Fibroblast of mammary gland (primary cell): ENCODE results near the gene ALG6.
"Not testable (repeated sequence)": the region's sequence is repeated elsewhere in the genome, so short reads cannot be mapped to it uniquely, and the experiment has no call there.

Source experiments
- DNase-seq: peaks from one replicate; pipeline ENCODE4 v3.0.0-alpha.2; 2010; ENCODE audit warnings: low read depth
- H3K4me3 ChIP-seq: 2 replicates; pipeline ENCODE4 v1.5.1; 2011; ENCODE audit warnings: low read depth, mild to moderate bottlenecking, low read length, moderate library complexity; ENCODE audit not compliant: control insufficient read depth
- TF ChIP-seq, protein P1 (sequence below): conservative IDR thresholded peaks from 2 replicates; pipeline ENCODE4 v1.5.1; 2011; ENCODE audit warnings: low read depth, low read length, inconsistent platforms; ENCODE audit not compliant: control insufficient read depth, insufficient read depth

Gene ALG6

DNA sequence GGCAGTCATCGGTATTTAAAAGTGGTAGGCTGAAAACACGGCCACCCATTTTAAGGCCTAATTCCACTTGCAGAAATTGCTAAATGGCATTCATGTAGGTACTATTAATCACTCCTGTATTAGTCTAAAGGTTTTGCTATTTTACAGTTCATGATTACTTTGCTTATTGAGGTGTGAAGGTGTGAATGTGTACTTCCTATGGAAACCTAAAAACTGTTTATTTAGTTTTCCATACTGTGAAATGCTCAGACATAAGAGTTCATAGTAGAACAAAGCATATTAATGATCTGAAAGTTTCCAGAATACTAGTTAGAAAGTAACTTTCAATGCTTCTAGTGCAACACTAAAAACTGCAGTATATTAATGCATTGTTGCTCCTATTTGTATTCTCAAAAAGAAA is 85.8 kb downstream of the ALG6 start:
- H3K4me3 ChIP-seq: no peak overlapping the region
- TF ChIP-seq, protein P1, sequence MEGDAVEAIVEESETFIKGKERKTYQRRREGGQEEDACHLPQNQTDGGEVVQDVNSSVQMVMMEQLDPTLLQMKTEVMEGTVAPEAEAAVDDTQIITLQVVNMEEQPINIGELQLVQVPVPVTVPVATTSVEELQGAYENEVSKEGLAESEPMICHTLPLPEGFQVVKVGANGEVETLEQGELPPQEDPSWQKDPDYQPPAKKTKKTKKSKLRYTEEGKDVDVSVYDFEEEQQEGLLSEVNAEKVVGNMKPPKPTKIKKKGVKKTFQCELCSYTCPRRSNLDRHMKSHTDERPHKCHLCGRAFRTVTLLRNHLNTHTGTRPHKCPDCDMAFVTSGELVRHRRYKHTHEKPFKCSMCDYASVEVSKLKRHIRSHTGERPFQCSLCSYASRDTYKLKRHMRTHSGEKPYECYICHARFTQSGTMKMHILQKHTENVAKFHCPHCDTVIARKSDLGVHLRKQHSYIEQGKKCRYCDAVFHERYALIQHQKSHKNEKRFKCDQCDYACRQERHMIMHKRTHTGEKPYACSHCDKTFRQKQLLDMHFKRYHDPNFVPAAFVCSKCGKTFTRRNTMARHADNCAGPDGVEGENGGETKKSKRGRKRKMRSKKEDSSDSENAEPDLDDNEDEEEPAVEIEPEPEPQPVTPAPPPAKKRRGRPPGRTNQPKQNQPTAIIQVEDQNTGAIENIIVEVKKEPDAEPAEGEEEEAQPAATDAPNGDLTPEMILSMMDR: no peak
- DNase-seq: no peak

DNA sequence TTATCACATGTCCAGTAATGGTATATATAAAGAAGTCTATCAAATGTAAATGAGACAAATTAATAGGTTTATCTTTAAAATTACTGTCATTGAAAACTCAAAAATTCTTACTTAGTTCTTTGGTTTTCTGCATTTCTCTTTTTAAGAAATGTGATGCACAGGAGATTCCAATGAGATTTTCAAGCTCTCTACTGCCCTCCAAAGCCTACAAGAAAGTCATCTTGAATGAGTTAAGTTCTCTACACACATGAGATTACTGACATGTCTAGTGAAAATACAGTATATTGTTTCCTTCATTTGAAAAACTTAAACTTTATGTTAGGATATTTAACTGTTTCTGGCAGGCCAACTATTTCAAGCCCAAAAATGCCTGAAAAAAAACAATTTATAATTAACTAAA is 86.8 kb downstream of the ALG6 start:
- H3K4me3 ChIP-seq: no peak overlapping the region
- DNase-seq: peak; percentile 41
- TF ChIP-seq, protein P1: peak; percentile 25

DNA sequence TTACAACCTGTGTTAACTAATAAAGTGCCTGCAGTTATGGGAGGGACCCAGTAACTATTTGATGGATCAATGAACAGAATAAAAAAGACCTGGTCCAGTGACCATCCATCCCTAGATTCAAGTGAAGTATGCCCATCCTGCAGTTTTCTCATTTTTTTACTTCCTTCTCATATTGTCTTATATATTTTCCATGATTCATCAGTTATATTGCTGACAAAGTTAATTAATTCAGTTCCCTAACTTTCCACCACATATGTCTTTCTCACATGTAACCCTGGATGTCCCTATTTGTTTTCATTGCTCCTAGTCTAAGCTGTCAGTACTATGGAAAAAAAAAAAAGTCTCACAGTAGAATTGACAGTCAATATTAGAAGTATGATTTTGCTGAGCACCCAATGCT is 91.3 kb downstream of the ALG6 start:
- TF ChIP-seq, protein P1: no peak
- H3K4me3 ChIP-seq: no peak overlapping the region
- DNase-seq: no peak

DNA sequence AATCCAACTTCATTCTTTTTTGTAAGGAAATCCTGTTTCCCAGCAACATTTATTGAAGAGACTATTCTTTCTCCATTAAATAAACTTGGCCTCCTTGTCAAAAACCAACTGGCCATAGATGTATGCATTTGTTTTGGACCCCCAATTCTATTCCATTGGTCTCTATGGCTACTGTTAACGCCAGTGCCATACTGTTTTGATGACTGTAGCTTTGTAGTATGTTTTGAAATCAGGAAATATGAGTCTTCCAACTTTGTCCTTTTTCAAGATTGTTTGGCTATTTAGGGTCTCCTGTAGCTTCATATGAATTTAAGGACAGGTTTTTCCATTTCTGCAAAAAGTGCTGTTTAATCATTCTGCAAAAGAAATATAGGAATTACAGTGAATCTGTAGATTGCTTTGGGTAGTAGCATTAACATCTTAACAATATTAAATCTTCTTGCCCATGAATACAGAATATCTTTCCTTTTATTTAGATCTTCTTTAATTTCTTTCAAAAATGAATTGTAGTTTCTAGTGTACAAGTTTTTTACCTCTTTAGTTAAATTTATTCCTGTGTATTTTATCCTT is 94.3 kb downstream of the ALG6 start:
- DNase-seq: no peak
- no peak overlapping the region for H3K4me3 ChIP-seq
- TF ChIP-seq, protein P1: no peak

DNA sequence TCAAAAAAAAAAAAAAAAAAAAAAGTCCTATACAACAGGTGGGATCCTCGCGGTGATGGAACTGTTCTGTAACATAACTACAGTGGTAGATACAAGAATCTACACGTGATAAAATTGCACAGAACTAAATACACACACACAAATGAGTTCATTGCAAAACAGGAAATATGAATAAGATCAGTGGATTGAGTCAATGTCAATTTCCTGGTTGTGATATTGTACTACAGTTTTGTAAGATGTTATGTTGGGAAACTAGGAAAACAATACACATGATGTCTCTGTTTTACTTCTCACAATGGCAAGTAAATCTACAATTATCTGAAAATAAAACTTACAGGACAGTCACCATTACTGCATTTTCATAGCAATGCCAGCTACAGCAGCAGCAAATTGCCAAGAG is 95.8 kb downstream of the ALG6 start:
- TF ChIP-seq, protein P1: no peak
- DNase-seq: peak; percentile 74
- no peak overlapping the region for H3K4me3 ChIP-seq

DNA sequence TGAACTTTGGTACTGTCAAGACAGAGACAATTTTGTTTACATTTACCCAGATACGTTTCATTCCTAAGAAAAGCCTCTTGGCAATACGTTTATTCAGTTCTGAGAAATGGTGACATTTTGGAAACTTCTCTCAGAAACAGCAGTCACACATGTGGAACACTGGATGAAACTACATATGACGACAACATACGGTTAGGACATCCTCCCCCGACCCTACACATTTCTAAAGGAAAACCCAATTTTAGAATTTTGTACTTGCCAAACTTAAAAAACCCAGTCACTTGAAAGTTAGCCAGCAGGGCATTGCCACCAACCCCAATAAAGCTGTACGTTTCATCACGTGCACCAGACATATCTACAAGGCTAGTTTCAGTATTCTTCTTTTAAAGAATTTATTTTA is 98.8 kb downstream of the ALG6 start:
- TF ChIP-seq, protein P1: no peak
- no peak for DNase-seq
- H3K4me3 ChIP-seq: no peak overlapping the region

DNA sequence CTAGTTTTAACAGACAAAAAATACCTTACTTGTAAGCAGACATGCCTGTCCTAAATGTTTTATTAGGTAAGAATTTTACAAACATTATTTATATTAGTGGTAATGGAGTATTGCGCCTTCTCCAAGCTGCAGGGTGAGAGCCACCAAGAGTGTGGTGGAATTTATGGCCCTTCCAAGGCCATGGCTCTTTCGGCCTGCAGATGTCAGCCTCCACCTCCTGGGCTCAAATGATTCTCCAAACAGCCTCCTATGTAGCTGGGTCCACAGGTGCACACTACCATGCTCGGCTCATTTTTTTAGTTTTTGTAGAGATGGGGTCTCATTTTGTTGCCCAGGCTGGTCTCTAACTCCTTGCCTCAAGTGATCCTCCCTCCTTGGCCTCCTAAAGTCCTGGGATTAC is 99.3 kb downstream of the ALG6 start:
- H3K4me3 ChIP-seq: no peak overlapping the region
- no peak for DNase-seq
- TF ChIP-seq, protein P1: no peak

DNA sequence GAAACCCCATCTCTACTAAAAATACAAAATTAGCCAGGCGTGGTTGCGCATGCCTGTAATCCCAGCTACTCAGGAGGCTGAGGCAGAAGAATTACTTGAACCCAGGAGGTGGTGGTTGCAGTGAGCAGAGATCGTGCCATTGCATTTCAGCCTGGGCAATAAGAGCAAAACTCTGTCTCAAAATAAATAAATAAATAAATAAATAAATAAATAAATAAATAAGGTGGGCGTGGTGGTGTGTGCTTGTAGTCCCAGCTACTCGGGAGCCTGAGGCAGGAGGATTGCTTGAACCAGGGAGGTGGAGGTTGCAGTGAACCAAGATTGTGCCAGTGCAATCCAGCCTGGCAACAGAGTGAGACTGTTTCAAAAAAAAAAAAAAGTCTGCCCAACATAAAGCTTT is 101.3 kb downstream of the ALG6 start:
- not testable (repeated sequence) for DNase-seq, H3K4me3 ChIP-seq
